DND-41 (cell line): ENCODE results near the gene PIP5KL1.

Source experiments
- ATAC-seq: fragments of 200-7000 bp; cut with Tn5 transposase; 3 replicates; pipeline ENCODE4 v1.9.1; 2021; ENCODE audit warnings: low read depth; ENCODE audit not compliant: insufficient read depth
- DNase-seq: peaks from one replicate; pipeline ENCODE4 v3.0.0-alpha.2; 2020
- H2AFZ ChIP-seq: 2 replicates; pipeline ENCODE4 v1.6.0; 2012; ENCODE audit warnings: low read depth, low read length
- H3K27ac ChIP-seq: 2 replicates; pipeline ENCODE4 v1.5.1; 2012; ENCODE audit warnings: low read length, inconsistent platforms
- H3K27me3 ChIP-seq: fragments of 200-600 bp; sonication (generic); 2 replicates; pipeline ENCODE4 v1.6.0; 2012; ENCODE audit warnings: low read length, mild to moderate bottlenecking, inconsistent platforms; ENCODE audit not compliant: insufficient read depth, poor library complexity
- H3K36me3 ChIP-seq: 2 replicates; pipeline ENCODE4 v1.5.1; 2012; ENCODE audit warnings: low read length, inconsistent platforms; ENCODE audit not compliant: insufficient read depth
- H3K4me1 ChIP-seq: 2 replicates; pipeline ENCODE4 v1.5.1; 2012; ENCODE audit warnings: mild to moderate bottlenecking, low read length; ENCODE audit not compliant: insufficient read depth
- H3K4me2 ChIP-seq: 2 replicates; pipeline ENCODE4 v1.6.0; 2012; ENCODE audit warnings: mild to moderate bottlenecking, moderate library complexity, low read length, inconsistent platforms; ENCODE audit not compliant: insufficient read depth
- H3K4me3 ChIP-seq, 2 experiments: fragments of 200-600 bp in 1 of 2; shearing (Covaris generic) in 1 of 2; 2 replicates each; pipeline ENCODE4 v1.5.1; 2012 to 2016; ENCODE audit warnings: inconsistent platforms in 2 of 2, low read length in 2 of 2, mild to moderate bottlenecking in 2 of 2, low read depth in 1 of 2, moderate library complexity in 1 of 2
- H3K79me2 ChIP-seq: 2 replicates; pipeline ENCODE4 v1.6.0; 2012; ENCODE audit warnings: low read length, inconsistent platforms; ENCODE audit not compliant: insufficient read depth
- H3K9ac ChIP-seq: 2 replicates; pipeline ENCODE4 v1.6.0; 2012; ENCODE audit warnings: low read depth, mild to moderate bottlenecking, inconsistent platforms, low read length, moderate library complexity
- H3K9me3 ChIP-seq: 2 replicates; pipeline ENCODE4 v1.5.1; 2012; ENCODE audit warnings: low read length, moderate library complexity, mild to moderate bottlenecking, inconsistent platforms; ENCODE audit not compliant: insufficient read depth, severe bottlenecking
- H4K20me1 ChIP-seq: 2 replicates; pipeline ENCODE4 v1.6.0; 2012; ENCODE audit warnings: low read length; ENCODE audit not compliant: insufficient read depth
- CTCF ChIP-seq: IDR thresholded peaks from 2 replicates; pipeline ENCODE4 v1.5.1; 2012; ENCODE audit warnings: borderline replicate concordance, low read length, moderate library complexity, mild to moderate bottlenecking; ENCODE audit not compliant: poor library complexity, severe bottlenecking; ENCODE audit errors: extremely low read depth
- EZH2 ChIP-seq: IDR thresholded peaks from 3 replicates; pipeline ENCODE4 v1.6.1; 2012; ENCODE audit warnings: borderline replicate concordance, low read depth, mild to moderate bottlenecking, moderate library complexity, low read length, inconsistent platforms; ENCODE audit not compliant: severe bottlenecking

Gene PIP5KL1

GRCh38 chr9:127915325-127915752, 15.2 kb downstream of the PIP5KL1 start:
- no peak for ATAC-seq
- DNase-seq: no peak
- Histone ChIP-seq H3K4me1 (peaks cover 31% of the 10 kb centered on the region), H2AFZ (no peak overlapping the region), H3K4me3 (no peak overlapping the region), H3K27ac (no peak overlapping the region), H3K36me3 (peaks cover 5% of the 10 kb centered on the region; the same call in 1 of the 2 replicates), H3K79me2 (no peaks in the 10 kb centered on the region), H4K20me1 (no peaks in the 10 kb centered on the region), H3K4me2 (no peak overlapping the region), H3K9ac (no peak overlapping the region), H3K27me3 (no peaks in the 10 kb centered on the region), H3K9me3 (no peaks in the 10 kb centered on the region)
- TF ChIP-seq CTCF (no peak), EZH2 (no peak)

- Histone ChIP-seq H3K9me3 (no peaks in the 10 kb centered on the region), H3K36me3 (peaks cover 5% of the 10 kb centered on the region; the same call in 1 of the 2 replicates), H4K20me1 (no peaks in the 10 kb centered on the region), H3K4me1 (peaks cover 29% of the 10 kb centered on the region), H3K4me3 (no peak overlapping the region), H3K27ac (no peak overlapping the region), H3K9ac (no peak overlapping the region), H3K79me2 (no peaks in the 10 kb centered on the region), H2AFZ (no peak overlapping the region), H3K4me2 (no peak overlapping the region), H3K27me3 (no peaks in the 10 kb centered on the region)
- no peak for TF ChIP-seq EZH2
- no peak for TF ChIP-seq CTCF
- ATAC-seq (no peak), DNase-seq (no peak)
Observed at GRCh38 chr9:127913682-127914081, 16.9 kb downstream of the PIP5KL1 start.

GRCh38 chr9:127912882-127913281, 17.7 kb downstream of the PIP5KL1 start:
- H4K20me1 ChIP-seq: no peaks in the 10 kb centered on the region
- H3K9me3 ChIP-seq: no peaks in the 10 kb centered on the region
- no peaks in the 10 kb centered on the region for H3K27me3 ChIP-seq
- TF ChIP-seq CTCF: no peak
- no peak for TF ChIP-seq EZH2
- no peaks in the 10 kb centered on the region for H3K79me2 ChIP-seq
- no peak overlapping the region for H2AFZ ChIP-seq
- DNase-seq (no peak), ATAC-seq (no peak)
- no peak overlapping the region for H3K9ac ChIP-seq
- no peak overlapping the region for H3K4me3 ChIP-seq
- no peak overlapping the region for H3K4me2 ChIP-seq
- peaks cover 5% of the 10 kb centered on the region; the same call in 1 of the 2 replicates for H3K36me3 ChIP-seq
- peaks cover 21% of the 10 kb centered on the region for H3K4me1 ChIP-seq
- H3K27ac ChIP-seq: no peak overlapping the region

- Histone ChIP-seq H3K4me3 (no peak overlapping the region), H3K27me3 (no peaks in the 10 kb centered on the region), H3K79me2 (no peaks in the 10 kb centered on the region), H3K9me3 (no peaks in the 10 kb centered on the region), H4K20me1 (no peaks in the 10 kb centered on the region), H3K4me1 (peaks cover 15% of the 10 kb centered on the region), H3K27ac (no peak overlapping the region), H3K9ac (no peak overlapping the region), H3K36me3 (peaks cover 5% of the 10 kb centered on the region; the same call in 1 of the 2 replicates), H3K4me2 (no peak overlapping the region), H2AFZ (no peak overlapping the region)
- TF ChIP-seq EZH2 (no peak), CTCF (no peak)
- DNase-seq: no peak
- ATAC-seq: no peak
Observed at GRCh38 chr9:127912296-127912695, 18.3 kb downstream of the PIP5KL1 start.
